ENCODE results near the gene PYDC2. TPM values are rescaled to one million over a fixed set of nuclear protein-coding genes. Genes with fewer than 3 reads are reported as not detected.
"Not testable (repeated sequence)": the region's sequence is repeated elsewhere in the genome, so short reads cannot be mapped to it uniquely, and the experiment has no call there.

Gene PYDC2
- total and polyA plus RNA-seq, 2 experiments from 2014 or later: not detected

- H3K27ac ChIP-seq: no peak overlapping the region
- no peaks in the 10 kb centered on the region for H3K4me1 ChIP-seq (ENCODE audit: low read depth)
- H3K36me3 ChIP-seq: no peaks in the 10 kb centered on the region
- H3K9me3 ChIP-seq (ENCODE audit: low read depth): no peaks in the 10 kb centered on the region
- no peak for DNase-seq (ENCODE audit: low read depth in 1 of 2, low spot score in 1 of 2)
- no peak for TF ChIP-seq CTCF (IDR thresholded peaks at IDR 0.05; ENCODE audit: low read depth, low read length)
- H3K27me3 ChIP-seq: no peaks in the 10 kb centered on the region
- no peak overlapping the region for H3K4me3 ChIP-seq
These were observed 603 bp upstream of the PYDC2 start for GRCh38 chr3:191460360-191460759.

GRCh38 chr3:191470080-191470479 is 9.1 kb downstream of the PYDC2 start:
- TF ChIP-seq CTCF (IDR thresholded peaks at IDR 0.05; ENCODE audit: low read depth, low read length): no peak
- H3K36me3 ChIP-seq: no peaks in the 10 kb centered on the region
- no peak overlapping the region for H3K27ac ChIP-seq
- H3K27me3 ChIP-seq: no peaks in the 10 kb centered on the region
- peak in 1 of 2 donors; percentile 9 for DNase-seq (ENCODE audit: low read depth in 1 of 2, low spot score in 1 of 2)
- H3K4me3 ChIP-seq: no peak overlapping the region
- H3K4me1 ChIP-seq (ENCODE audit: low read depth): no peaks in the 10 kb centered on the region
- H3K9me3 ChIP-seq (ENCODE audit: low read depth): no peaks in the 10 kb centered on the region

GRCh38 chr3:191470545-191470944 is 9.6 kb downstream of the PYDC2 start:
- Histone ChIP-seq H3K4me3 (no peak overlapping the region), H3K27ac (no peak overlapping the region), H3K4me1 (ENCODE audit: low read depth) (no peaks in the 10 kb centered on the region), H3K27me3 (no peaks in the 10 kb centered on the region), H3K9me3 (ENCODE audit: low read depth) (no peaks in the 10 kb centered on the region), H3K36me3 (no peaks in the 10 kb centered on the region)
- TF ChIP-seq CTCF (IDR thresholded peaks at IDR 0.05; ENCODE audit: low read depth, low read length): no peak
- peak in 1 of 2 donors; percentile 4 for DNase-seq (ENCODE audit: low read depth in 1 of 2, low spot score in 1 of 2)

GRCh38 chr3:191473661-191474198 is 12.8 kb downstream of the PYDC2 start:
- no peaks in the 10 kb centered on the region for H3K27me3 ChIP-seq

GRCh38 chr3:191476066-191476772 is 15.3 kb downstream of the PYDC2 start:
- Histone ChIP-seq H3K4me3 (no peak overlapping the region), H3K4me1 (ENCODE audit: low read depth) (no peaks in the 10 kb centered on the region), H3K27me3 (no peaks in the 10 kb centered on the region), H3K9me3 (ENCODE audit: low read depth) (no peaks in the 10 kb centered on the region), H3K36me3 (no peaks in the 10 kb centered on the region), H3K27ac (no peak overlapping the region)
- no peak for TF ChIP-seq CTCF (IDR thresholded peaks at IDR 0.05; ENCODE audit: low read depth, low read length)
- no peak for DNase-seq (ENCODE audit: low read depth in 1 of 2, low spot score in 1 of 2)

More at GRCh38 chr3:191473661-191474198, 12.8 kb downstream of the PYDC2 start:
- no peaks in the 10 kb centered on the region for H3K36me3 ChIP-seq
- H3K4me1 ChIP-seq (ENCODE audit: low read depth): no peaks in the 10 kb centered on the region
- no peak for TF ChIP-seq CTCF (IDR thresholded peaks at IDR 0.05; ENCODE audit: low read depth, low read length)
- no peak overlapping the region for H3K27ac ChIP-seq
- no peaks in the 10 kb centered on the region for H3K9me3 ChIP-seq (ENCODE audit: low read depth)
- DNase-seq (ENCODE audit: low read depth in 1 of 2, low spot score in 1 of 2): no peak
- H3K4me3 ChIP-seq: no peak overlapping the region

GRCh38 chr3:191483994-191484393 is 23.0 kb downstream of the PYDC2 start:
- not testable (repeated sequence) for H3K4me3 ChIP-seq; H3K27ac ChIP-seq; H3K4me1 ChIP-seq (ENCODE audit: low read depth); H3K27me3 ChIP-seq; H3K36me3 ChIP-seq; DNase-seq (ENCODE audit: low read depth in 1 of 2, low spot score in 1 of 2); H3K9me3 ChIP-seq (ENCODE audit: low read depth)

Measured in cardiac muscle cell (in vitro differentiated cells and primary cell).